ENCODE measurements around the gene TBC1D1. TPM values are rescaled to one million over a fixed set of nuclear protein-coding genes. Genes with fewer than 3 reads are reported as not detected.

The TBC1D1 gene
- total RNA-seq, 1 experiment from 2014 or later: 56.0 TPM

DNA sequence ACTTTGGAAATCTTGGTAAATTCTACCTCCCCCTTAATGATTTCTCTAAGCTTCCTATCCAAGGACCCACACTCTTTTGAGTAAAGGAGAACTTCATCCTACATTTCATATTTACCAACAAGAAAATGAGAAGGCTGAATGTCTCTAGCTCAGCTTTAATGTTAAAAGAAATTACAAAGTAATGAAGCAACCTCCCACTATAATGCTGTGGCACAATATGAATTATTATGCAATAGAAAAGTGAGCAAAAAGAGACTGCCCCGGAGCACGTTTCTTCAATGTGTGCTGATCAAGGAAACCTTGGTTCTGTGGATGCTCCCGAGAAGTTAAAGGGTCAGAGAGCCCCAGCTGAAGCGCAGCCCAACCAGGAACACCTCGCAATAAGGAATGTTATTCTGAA lies 9.1 kb upstream of the TBC1D1 start:
- Histone ChIP-seq H3K9me3 (ENCODE audit: control insufficient read depth, insufficient read depth, low read depth, low read length) (no peaks in the 10 kb centered on the region), H3K27me3 (ENCODE audit: control insufficient read depth, insufficient read depth, low read length) (no peaks in the 10 kb centered on the region; the same call in none of the 2 replicates), H3K36me3 (ENCODE audit: control insufficient read depth, insufficient read depth, low read length) (no peaks in the 10 kb centered on the region), H3K4me3 (ENCODE audit: low read depth in 2 of 2, low read length in 2 of 2) (no peak overlapping the region), H3K27ac (ENCODE audit: low read length) (no peak overlapping the region), H3K4me1 (ENCODE audit: control insufficient read depth, insufficient read depth, low read length) (no peaks in the 10 kb centered on the region)
- intact Hi-C loops (cut with micrococcal nuclease; ENCODE audit: unreplicated experiment) (no loop called here), in situ Hi-C loops (cut with HindIII; ENCODE audit: low pct_unique_long_range_greater_than_20kb, low sequenced_read_pairs) (no loop called here)
- no TSS peak for BruUV-seq (replicated peaks)
- no peak for TF ChIP-seq SIN3A (IDR thresholded peaks at IDR 0.05; ENCODE audit: borderline replicate concordance, insufficient read depth, low read depth, low read length)
- ChIA-PET POLR2A (no interaction called here), CTCF (no interaction called here)
- DNase-seq (ENCODE audit: low read depth, low spot score) (no peak), ATAC-seq (no peak)

DNA sequence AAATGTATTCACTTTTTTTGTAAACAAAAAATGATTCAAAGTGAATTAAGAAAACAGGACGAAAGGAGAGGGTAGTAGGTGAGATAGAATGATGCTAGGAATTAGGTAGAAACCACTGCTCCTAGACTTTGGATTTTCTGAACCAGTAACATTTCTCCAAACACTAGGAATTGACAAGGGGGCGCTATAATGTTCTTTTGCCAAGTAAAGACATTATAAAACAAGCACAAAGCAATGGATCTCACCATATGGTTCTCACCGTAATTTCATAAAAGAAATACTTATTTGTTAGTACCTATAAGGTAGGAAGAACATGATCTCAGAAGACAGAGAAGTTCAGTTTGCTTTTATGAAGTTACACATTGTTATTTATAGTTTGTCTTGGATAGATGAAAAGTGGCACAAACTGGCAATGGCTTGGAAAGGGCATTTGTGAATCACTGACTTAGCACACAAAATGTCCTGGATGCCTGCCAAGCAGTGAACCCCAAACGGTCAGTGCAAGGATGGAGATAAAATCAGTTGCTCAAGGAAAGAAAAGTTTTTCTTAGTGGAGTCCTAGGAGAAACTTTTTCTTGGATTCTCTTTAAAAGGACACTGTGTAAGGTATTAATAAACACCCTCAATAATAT lies 8.1 kb upstream of the TBC1D1 start:
- TF ChIP-seq TCF7L2 (IDR thresholded peaks at IDR 0.05; ENCODE audit: low read depth, low read length) (no peak), SIN3A (IDR thresholded peaks at IDR 0.05; ENCODE audit: borderline replicate concordance, insufficient read depth, low read depth, low read length) (no peak)
- no peak overlapping the region for H3K4me3 ChIP-seq (ENCODE audit: low read depth in 2 of 2, low read length in 2 of 2)
- no peak for DNase-seq (ENCODE audit: low read depth, low spot score)
- H3K36me3 ChIP-seq (ENCODE audit: control insufficient read depth, insufficient read depth, low read length): no peaks in the 10 kb centered on the region
- ATAC-seq: no peak
- BruUV-seq (replicated peaks): no TSS peak
- H3K27me3 ChIP-seq (ENCODE audit: control insufficient read depth, insufficient read depth, low read length): no peaks in the 10 kb centered on the region; the same call in none of the 2 replicates
- H3K4me1 ChIP-seq (ENCODE audit: control insufficient read depth, insufficient read depth, low read length): no peaks in the 10 kb centered on the region
- intact Hi-C loops (cut with micrococcal nuclease; ENCODE audit: unreplicated experiment) (no loop called here), in situ Hi-C loops (cut with HindIII; ENCODE audit: low pct_unique_long_range_greater_than_20kb, low sequenced_read_pairs) (no loop called here)
- no peaks in the 10 kb centered on the region for H3K9me3 ChIP-seq (ENCODE audit: control insufficient read depth, insufficient read depth, low read depth, low read length)
- no peak overlapping the region for H3K27ac ChIP-seq (ENCODE audit: low read length)
- ChIA-PET POLR2A (no interaction called here), CTCF (no interaction called here)

DNA sequence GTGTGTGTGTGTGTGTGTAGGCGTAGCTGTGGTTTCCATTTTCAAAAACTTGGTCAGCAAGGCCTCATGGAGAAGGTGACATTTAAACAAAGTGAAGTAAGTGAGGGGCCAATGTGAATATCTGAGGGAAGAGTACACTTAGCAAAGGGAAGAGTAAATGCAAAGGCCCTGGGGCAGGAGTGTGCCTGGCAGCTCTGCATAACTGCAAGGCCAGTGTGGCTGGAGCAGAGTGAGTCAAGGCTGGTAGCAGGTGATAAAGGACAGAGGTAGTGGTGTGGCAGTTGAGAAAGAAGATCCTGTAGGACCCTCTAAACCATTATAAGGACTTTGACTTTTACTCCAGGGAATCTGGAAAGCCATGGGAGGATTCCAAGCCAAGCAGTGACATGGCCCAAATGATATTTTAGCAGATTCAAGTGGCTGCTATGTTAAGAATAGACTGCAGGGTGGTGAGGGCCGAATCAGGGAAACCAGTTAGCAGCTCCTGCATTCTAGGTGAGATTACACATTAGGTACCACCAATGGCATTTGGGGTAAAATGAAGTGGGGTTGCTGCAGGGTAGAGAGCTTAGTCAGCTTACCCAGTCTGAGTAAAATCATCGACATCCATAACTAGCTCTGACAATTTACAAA lies 5.9 kb upstream of the TBC1D1 start:
- BruUV-seq (replicated peaks): no TSS peak
- H3K4me1 ChIP-seq (ENCODE audit: control insufficient read depth, insufficient read depth, low read length): no peaks in the 10 kb centered on the region
- ATAC-seq (no peak), DNase-seq (ENCODE audit: low read depth, low spot score) (no peak)
- POLR2A ChIA-PET: no interaction called here
- TF ChIP-seq, protein P1, sequence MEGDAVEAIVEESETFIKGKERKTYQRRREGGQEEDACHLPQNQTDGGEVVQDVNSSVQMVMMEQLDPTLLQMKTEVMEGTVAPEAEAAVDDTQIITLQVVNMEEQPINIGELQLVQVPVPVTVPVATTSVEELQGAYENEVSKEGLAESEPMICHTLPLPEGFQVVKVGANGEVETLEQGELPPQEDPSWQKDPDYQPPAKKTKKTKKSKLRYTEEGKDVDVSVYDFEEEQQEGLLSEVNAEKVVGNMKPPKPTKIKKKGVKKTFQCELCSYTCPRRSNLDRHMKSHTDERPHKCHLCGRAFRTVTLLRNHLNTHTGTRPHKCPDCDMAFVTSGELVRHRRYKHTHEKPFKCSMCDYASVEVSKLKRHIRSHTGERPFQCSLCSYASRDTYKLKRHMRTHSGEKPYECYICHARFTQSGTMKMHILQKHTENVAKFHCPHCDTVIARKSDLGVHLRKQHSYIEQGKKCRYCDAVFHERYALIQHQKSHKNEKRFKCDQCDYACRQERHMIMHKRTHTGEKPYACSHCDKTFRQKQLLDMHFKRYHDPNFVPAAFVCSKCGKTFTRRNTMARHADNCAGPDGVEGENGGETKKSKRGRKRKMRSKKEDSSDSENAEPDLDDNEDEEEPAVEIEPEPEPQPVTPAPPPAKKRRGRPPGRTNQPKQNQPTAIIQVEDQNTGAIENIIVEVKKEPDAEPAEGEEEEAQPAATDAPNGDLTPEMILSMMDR (IDR thresholded peaks at IDR 0.05): no peak
- TF ChIP-seq, protein P2, sequence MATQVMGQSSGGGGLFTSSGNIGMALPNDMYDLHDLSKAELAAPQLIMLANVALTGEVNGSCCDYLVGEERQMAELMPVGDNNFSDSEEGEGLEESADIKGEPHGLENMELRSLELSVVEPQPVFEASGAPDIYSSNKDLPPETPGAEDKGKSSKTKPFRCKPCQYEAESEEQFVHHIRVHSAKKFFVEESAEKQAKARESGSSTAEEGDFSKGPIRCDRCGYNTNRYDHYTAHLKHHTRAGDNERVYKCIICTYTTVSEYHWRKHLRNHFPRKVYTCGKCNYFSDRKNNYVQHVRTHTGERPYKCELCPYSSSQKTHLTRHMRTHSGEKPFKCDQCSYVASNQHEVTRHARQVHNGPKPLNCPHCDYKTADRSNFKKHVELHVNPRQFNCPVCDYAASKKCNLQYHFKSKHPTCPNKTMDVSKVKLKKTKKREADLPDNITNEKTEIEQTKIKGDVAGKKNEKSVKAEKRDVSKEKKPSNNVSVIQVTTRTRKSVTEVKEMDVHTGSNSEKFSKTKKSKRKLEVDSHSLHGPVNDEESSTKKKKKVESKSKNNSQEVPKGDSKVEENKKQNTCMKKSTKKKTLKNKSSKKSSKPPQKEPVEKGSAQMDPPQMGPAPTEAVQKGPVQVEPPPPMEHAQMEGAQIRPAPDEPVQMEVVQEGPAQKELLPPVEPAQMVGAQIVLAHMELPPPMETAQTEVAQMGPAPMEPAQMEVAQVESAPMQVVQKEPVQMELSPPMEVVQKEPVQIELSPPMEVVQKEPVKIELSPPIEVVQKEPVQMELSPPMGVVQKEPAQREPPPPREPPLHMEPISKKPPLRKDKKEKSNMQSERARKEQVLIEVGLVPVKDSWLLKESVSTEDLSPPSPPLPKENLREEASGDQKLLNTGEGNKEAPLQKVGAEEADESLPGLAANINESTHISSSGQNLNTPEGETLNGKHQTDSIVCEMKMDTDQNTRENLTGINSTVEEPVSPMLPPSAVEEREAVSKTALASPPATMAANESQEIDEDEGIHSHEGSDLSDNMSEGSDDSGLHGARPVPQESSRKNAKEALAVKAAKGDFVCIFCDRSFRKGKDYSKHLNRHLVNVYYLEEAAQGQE (IDR thresholded peaks at IDR 0.05; ENCODE audit: insufficient read depth in 1 of 2, low read depth in 2 of 2, low read length in 1 of 2): no peak
- no peak for TF ChIP-seq TCF7L2 (IDR thresholded peaks at IDR 0.05; ENCODE audit: low read depth, low read length)
- TF ChIP-seq SIN3A (IDR thresholded peaks at IDR 0.05; ENCODE audit: borderline replicate concordance, insufficient read depth, low read depth, low read length): no peak
- no peak for TF ChIP-seq POLR2AphosphoS5 (IDR thresholded peaks at IDR 0.05; ENCODE audit: low read depth, low read length)
- no peaks in the 10 kb centered on the region for H3K9me3 ChIP-seq (ENCODE audit: control insufficient read depth, insufficient read depth, low read depth, low read length)
- no peak overlapping the region for H3K27ac ChIP-seq (ENCODE audit: low read length)
- no peak overlapping the region for H3K4me3 ChIP-seq (ENCODE audit: low read depth in 2 of 2, low read length in 2 of 2)
- H3K36me3 ChIP-seq (ENCODE audit: control insufficient read depth, insufficient read depth, low read length): no peaks in the 10 kb centered on the region
- peaks cover 4% of the 10 kb centered on the region for H3K27me3 ChIP-seq (ENCODE audit: control insufficient read depth, insufficient read depth, low read length)
- intact Hi-C loops (cut with micrococcal nuclease; ENCODE audit: unreplicated experiment) (no loop called here), in situ Hi-C loops (cut with HindIII; ENCODE audit: low pct_unique_long_range_greater_than_20kb, low sequenced_read_pairs) (no loop called here)
- CTCF ChIA-PET: no interaction called here
